K562 (cell line): ENCODE data around the gene REPS1. TPM values are rescaled to one million over a fixed set of nuclear protein-coding genes. Genes with fewer than 3 reads are reported as not detected.

Source experiments
- ATAC-seq: fragments of 200-7000 bp; cut with Tn5 transposase; 3 replicates; pipeline ENCODE4 v1.9.1; 2020; ENCODE audit warnings: moderate library complexity
- BruUV-seq: library from RNA; stranded (reverse); fragments of 400-500 nt; replicated peaks from 2 replicates; lab custom pipeline; 2021; lab: Mats Ljungman, UMichigan
- CTCF ChIA-PET: fragments of 300-600 bp; formaldehyde crosslinking; extraction: SDS; loops from one replicate; lab custom pipeline; 2021; ENCODE audit warnings: low intra/inter-chr PET ratio; lab: Yijun Ruan, JAX
- POLR2A ChIA-PET: fragments of 300-600, 350-650 bp; sonication (Branson Sonifier 250); formaldehyde crosslinking; extraction: SDS; loops from one replicate; lab custom pipeline; 2021; ENCODE audit warnings: antibody characterized with exemption, inconsistent platforms; lab: Yijun Ruan, JAX
- DNase-seq, 4 experiments: peaks; one replicate each; pipeline versions ENCODE4 v3.0.0 to v3.0.0-alpha.2; 2011 to 2018; ENCODE audit warnings: low spot score in 3 of 4, mixed read lengths in 3 of 4; ENCODE audit errors: extremely low read depth in 1 of 4
- FAIRE-seq: peaks from 2 replicates; lab custom pipeline; 2011; peaks lifted over from hg19 to GRCh38; lab: Jason Lieb, UNC
- H2AFZ ChIP-seq: 2 replicates; pipeline ENCODE4 v1.6.0; 2011; ENCODE audit warnings: low read depth, low read length, control low read depth, inconsistent platforms
- H3K27ac ChIP-seq: fragments of 200-600 bp; 3 replicates; pipeline ENCODE4 v1.8.0; 2011; ENCODE audit warnings: low read depth, mild to moderate bottlenecking, control low read depth, inconsistent platforms, low read length, moderate library complexity, mixed read lengths; ENCODE audit errors: extremely low read depth
- H3K27me3 ChIP-seq, 2 experiments: fragments of 300-600 bp in 1 of 2; 2 replicates in 1 of 2; 3 replicates in 1 of 2; pipeline versions ENCODE4 v1.6.0 to v1.8.0; 2011; ENCODE audit warnings: inconsistent platforms in 2 of 2, low read length in 2 of 2, mild to moderate bottlenecking in 1 of 2, mixed read lengths in 1 of 2, moderate library complexity in 1 of 2; ENCODE audit not compliant: control insufficient read depth in 2 of 2, insufficient read depth in 2 of 2
- H3K36me3 ChIP-seq: fragments of 300-600 bp; 3 replicates; pipeline ENCODE4 v1.8.0; 2011; ENCODE audit warnings: mild to moderate bottlenecking, low read length, inconsistent platforms; ENCODE audit not compliant: control insufficient read depth, insufficient read depth
- H3K4me1 ChIP-seq, 2 experiments: fragments of 200-600 bp in 1 of 2; replicated peaks in 1 of 2; 2 replicates in 1 of 2; 3 replicates in 1 of 2; pipeline versions ENCODE4 v1.5.1 to v1.8.0; 2011; ENCODE audit warnings: inconsistent platforms in 2 of 2, low read length in 2 of 2, mild to moderate bottlenecking in 1 of 2, mixed read lengths in 1 of 2, moderate library complexity in 1 of 2; ENCODE audit not compliant: control insufficient read depth in 2 of 2, insufficient read depth in 2 of 2
- H3K4me2 ChIP-seq: 2 replicates; pipeline ENCODE4 v1.6.1; 2011; ENCODE audit warnings: low read length, control low read depth, inconsistent platforms, mixed read lengths; ENCODE audit not compliant: insufficient read depth
- H3K4me3 ChIP-seq: fragments of 200-600 bp; sonication (generic), shearing (Covaris generic); 2 replicates; pipeline ENCODE4 v1.5.1; 2016; ENCODE audit warnings: control low read depth, inconsistent platforms
- H3K79me2 ChIP-seq: fragments of 200-600 bp; 3 replicates; pipeline ENCODE4 v1.8.0; 2011; ENCODE audit warnings: low read length, inconsistent platforms; ENCODE audit not compliant: control insufficient read depth, insufficient read depth
- H3K9ac ChIP-seq, 2 experiments: 2 replicates each; pipeline versions ENCODE4 v1.6.0 to v1.6.1; 2011; ENCODE audit warnings: low read depth in 2 of 2, low read length in 2 of 2, control low read depth in 1 of 2, inconsistent platforms in 1 of 2, mild to moderate bottlenecking in 1 of 2, mixed read lengths in 1 of 2; ENCODE audit not compliant: insufficient read depth in 1 of 2
- H3K9me1 ChIP-seq: one replicate; pipeline ENCODE4 v1.6.0; 2011; ENCODE audit warnings: inconsistent platforms, mild to moderate bottlenecking, low read length, moderate library complexity; ENCODE audit not compliant: control insufficient read depth, insufficient read depth
- H3K9me3 ChIP-seq: replicated peaks from 2 replicates; pipeline ENCODE4 v1.5.1; 2011; ENCODE audit warnings: low read depth, low read length, inconsistent platforms; ENCODE audit not compliant: control insufficient read depth, insufficient read depth
- H4K20me1 ChIP-seq: replicated peaks from 2 replicates; pipeline ENCODE4 v1.6.1; 2011; ENCODE audit warnings: low read length, inconsistent platforms, mixed read lengths; ENCODE audit not compliant: control insufficient read depth, insufficient read depth
- CBX8 ChIP-seq: fragments of 200-600 bp; sonication (generic); IDR thresholded peaks from 2 replicates; pipeline ENCODE4 v1.6.1; 2012; ENCODE audit warnings: borderline replicate concordance, mixed run types, low read depth, mild to moderate bottlenecking, moderate library complexity, mixed read lengths, low read length, control low read depth, inconsistent platforms; ENCODE audit not compliant: poor library complexity, severe bottlenecking; ENCODE audit errors: extremely low read depth
- CREB5 ChIP-seq: fragments of 250-450 bp; sonication (Bioruptor Pico); IDR thresholded peaks from 2 replicates; pipeline ENCODE4 v1.5.0; 2020; ENCODE audit warnings: mild to moderate bottlenecking
- JUND ChIP-seq, 2 experiments: IDR thresholded peaks; 2 replicates in 1 of 2; 3 replicates in 1 of 2; pipeline ENCODE4 v1.6.1; 2011; ENCODE audit warnings: borderline replicate concordance in 2 of 2, low read depth in 2 of 2, low read length in 2 of 2, improper control_type of control experiment in 1 of 2, missing biosample characterization in 1 of 2, missing genetic modification characterization in 1 of 2, missing genetic modification reagents in 1 of 2
- MXI1 ChIP-seq: IDR thresholded peaks from 2 replicates; pipeline ENCODE4 v1.6.1; 2011; ENCODE audit warnings: low read depth, mild to moderate bottlenecking, improper control_type of control experiment, low read length
- PYGO2 ChIP-seq: fragments of 450-650 bp; IDR thresholded peaks from 2 replicates; pipeline ENCODE4 v1.6.1; 2016; ENCODE audit warnings: mild to moderate bottlenecking, missing genetic modification characterization, moderate library complexity, missing compliant biosample characterization
- SPI1 ChIP-seq: IDR thresholded peaks from 2 replicates; pipeline ENCODE4 v1.6.1; 2011; ENCODE audit warnings: low read depth, low read length, control low read depth, borderline replicate concordance
- TFAP4 ChIP-seq: sonication (generic); formaldehyde crosslinking; IDR thresholded peaks from 2 replicates; pipeline ENCODE4 v1.8.0; 2022; ENCODE audit warnings: missing genetic modification reagents, mild to moderate bottlenecking, moderate library complexity, borderline replicate concordance
- ZBTB43 ChIP-seq: sonication (generic); formaldehyde crosslinking; IDR thresholded peaks from 2 replicates; pipeline ENCODE4 v1.8.0; 2023; ENCODE audit warnings: mild to moderate bottlenecking, missing genetic modification reagents
- ZNF12 ChIP-seq: sonication (generic); formaldehyde crosslinking; IDR thresholded peaks from 2 replicates; pipeline ENCODE4 v1.4.0; 2020; ENCODE audit warnings: mild to moderate bottlenecking, missing genetic modification reagents
- ZNF282 ChIP-seq: sonication (generic); formaldehyde crosslinking; IDR thresholded peaks from 2 replicates; pipeline ENCODE4 v1.8.1; 2023; ENCODE audit warnings: missing genetic modification reagents
- WGBS: fragments of 100-300 bp; shearing (Covaris generic); methylation state at CpG from one replicate; pipeline ENCODE4 v1.1.6; 2016; ENCODE audit warnings: low coverage, mixed read lengths; ENCODE audit not compliant: insufficient coverage; ENCODE audit errors: missing lambda C conversion rate; 5-methylcytosine and 5-hydroxymethylcytosine counted together
- in situ Hi-C: fragments of 300-500 bp; cut with MboI; formaldehyde crosslinking; loops from 4 replicates; pipeline ENCODE4 v1.15.0; 2018; ENCODE audit warnings: inconsistent platforms, mixed read lengths
- intact Hi-C: fragments of 100-400 bp; cut with micrococcal nuclease; formaldehyde crosslinking; loops from 2 replicates; pipeline ENCODE4 v1.14.2; 2022
- polyA plus RNA-seq, 8 experiments: library from polyadenylated mRNA; depleted of rRNA in 4 of 8; stranded (reverse) in 5 of 8; unstranded in 3 of 8; fragments of >200 nt; fragmentation: Nextera tagmentation in 2 of 8; fragmentation: Illumina TruSeq in 1 of 8; extraction: Ambion mirVana in 2 of 8; extraction: Trizol in 1 of 8; gene quantifications; 2 replicates each; pipeline versions ENCODE4 v1.2.1 to v1.2.3, GENCODE V29; 2011 to 2014; ENCODE audit warnings: inconsistent platforms in 1 of 8, missing spikeins in 1 of 8
- total RNA-seq, 7 experiments: library from RNA; depleted of rRNA in 6 of 7; stranded (reverse); fragments of >200 nt in 6 of 7; fragmentation: Illumina TruSeq in 2 of 7; extraction: Trizol in 2 of 7; gene quantifications; 2 replicates each; pipeline versions ENCODE4 v1.2.1 to v1.2.3, GENCODE V29; 2011 to 2021; ENCODE audit warnings: low replicate concordance in 1 of 7

The REPS1 gene
- total and polyA plus RNA-seq, 9 of the 15 experiments (the other 6 are each of a cell fraction or from before 2014, with no cell fraction given) = 7.9 to 36.0 (median 27.8) TPM

- no peak for TF ChIP-seq CREB5
- no peak for TF ChIP-seq ZBTB43 (CRISPR knock-in tag)
- no peak for TF ChIP-seq JUND (IDR thresholded peaks at IDR 0.05; ENCODE audit: borderline replicate concordance, low read depth, low read length)
- TF ChIP-seq JUND (tag; IDR thresholded peaks at IDR 0.05; ENCODE audit: borderline replicate concordance, low read depth, low read length) = no peak
- TF ChIP-seq ZNF12 = no peak
Observed at GRCh38 chr6:138864343-138864890, 123.6 kb downstream of the REPS1 start (continued).

GRCh38 chr6:138863321-138863720 lies 124.7 kb downstream of the REPS1 start:
- no peak for DNase-seq
- WGBS = 6% methylated on average over 9 of the region's 9 CpGs
- Histone ChIP-seq H2AFZ (no peak overlapping the region), H3K4me3 (no peak overlapping the region)
- no peak for TF ChIP-seq MXI1
- no peak for TF ChIP-seq CBX8
- TF ChIP-seq SPI1 = 0 out of 2 replicates have a peak, but pooled peaks have one; percentile 14
- TF ChIP-seq ZNF282 (CRISPR knock-in tag) = no peak
- TF ChIP-seq PYGO2 (tag) = no peak
- no peak for TF ChIP-seq TFAP4 (CRISPR knock-in tag)
- TF ChIP-seq, all 486 proteins: peak for 1
- ATAC-seq (no peak), FAIRE-seq (no peak)
- in situ Hi-C loops = no loop called here
- Histone ChIP-seq H3K27ac (no peak overlapping the region), H4K20me1 (no peaks in the 10 kb centered on the region), H3K4me1 (no peaks in the 10 kb centered on the region), H3K9ac (no peak overlapping the region), H3K79me2 (no peaks in the 10 kb centered on the region), H3K9me1 (no peaks in the 10 kb centered on the region), H3K36me3 (no peaks in the 10 kb centered on the region), H3K9me3 (no peaks in the 10 kb centered on the region), H3K27me3 (peaks cover 24% of the 10 kb centered on the region in 2 experiments), H3K4me2 (no peak overlapping the region)
- no TSS peak for BruUV-seq
- CTCF ChIA-PET = no interaction called here
- POLR2A ChIA-PET = no interaction called here
- intact Hi-C loops = no loop called here
